Endothelial cell of umbilical vein (primary cell): ENCODE data around the gene DCAF6.

Experiments
- CTCF ChIP-seq, 2 donors: IDR thresholded peaks; 1 replicate in 1 of 2; 2 replicates in 1 of 2; pipeline ENCODE4 v1.5.1; 2011; ENCODE audit warnings: low read length in 2 of 2, mild to moderate bottlenecking in 2 of 2, moderate library complexity in 2 of 2, control low read depth in 1 of 2, inconsistent platforms in 1 of 2, low read depth in 1 of 2; ENCODE audit not compliant: insufficient read depth in 1 of 2; ENCODE audit errors: extremely low read depth in 1 of 2
- EZH2 ChIP-seq: IDR thresholded peaks from 2 replicates; pipeline ENCODE4 v1.6.1; 2012; ENCODE audit warnings: borderline replicate concordance, low read depth, mild to moderate bottlenecking, moderate library complexity, low read length, inconsistent platforms; ENCODE audit not compliant: severe bottlenecking
- FOS ChIP-seq: IDR thresholded peaks from 2 replicates; pipeline ENCODE4 v1.6.1; 2011; ENCODE audit warnings: mild to moderate bottlenecking, low read length, moderate library complexity, borderline replicate concordance; ENCODE audit not compliant: insufficient read depth
- JUN ChIP-seq: IDR thresholded peaks from 2 replicates; pipeline ENCODE4 v1.6.1; 2011; ENCODE audit warnings: borderline replicate concordance, low read depth; ENCODE audit not compliant: insufficient read length, insufficient read depth
- MAX ChIP-seq: IDR thresholded peaks from 2 replicates; pipeline ENCODE4 v1.6.1; 2011; ENCODE audit not compliant: insufficient read depth, insufficient read length
- MYC ChIP-seq: IDR thresholded peaks from one replicate; pipeline ENCODE4 v1.6.1; 2011; ENCODE audit warnings: mild to moderate bottlenecking, low read depth, low read length
- POLR2A ChIP-seq: IDR thresholded peaks from 2 replicates; pipeline ENCODE4 v1.6.1; 2012; ENCODE audit warnings: low read depth, mild to moderate bottlenecking, control low read depth, low read length
- POLR2AphosphoS5 ChIP-seq: IDR thresholded peaks from 2 replicates; pipeline ENCODE4 v1.6.1; 2012; ENCODE audit warnings: low read depth, mild to moderate bottlenecking, control low read depth, low read length, moderate library complexity; ENCODE audit not compliant: insufficient read depth

GRCh38 chr1:167997037-167997575, 60.6 kb downstream of the DCAF6 start:
- no peak for TF ChIP-seq CTCF (IDR thresholded peaks at IDR 0.05; ENCODE audit: extremely low read depth in 1 of 2, insufficient read depth in 1 of 2, low read depth in 1 of 2, low read length in 2 of 2)
- no peak for TF ChIP-seq JUN
- no peak for TF ChIP-seq POLR2AphosphoS5
- no peak for TF ChIP-seq EZH2
- TF ChIP-seq POLR2A = no peak
- no peak for TF ChIP-seq MAX
- no peak for TF ChIP-seq FOS
- no peak for TF ChIP-seq MYC
